IMR-90 (cell line): ENCODE results near the gene SEMA6A. TPM values are rescaled to one million over a fixed set of nuclear protein-coding genes. Genes with fewer than 3 reads are reported as not detected.

ENCODE experiments used
- ATAC-seq: fragments of 200-7000 bp; cut with Tn5 transposase; 2 replicates; pipeline ENCODE4 v1.9.1; 2020; ENCODE audit warnings: low read depth, mild to moderate bottlenecking, moderate library complexity
- BruUV-seq: library from RNA; stranded (reverse); fragments of 400-500 nt; replicated peaks from 2 replicates; lab custom pipeline; 2021; lab: Mats Ljungman, UMichigan
- CTCF ChIA-PET: fragments of 300-600 bp; formaldehyde crosslinking; extraction: SDS; loops from one replicate; lab custom pipeline; 2021; ENCODE audit warnings: antibody characterized with exemption; lab: Yijun Ruan, JAX
- POLR2A ChIA-PET: fragments of 300-600 bp; sonication (Branson Sonifier 250); formaldehyde crosslinking; loops from one replicate; lab custom pipeline; 2022; ENCODE audit warnings: antibody characterized with exemption; ENCODE audit not compliant: unreplicated experiment; lab: Charles Lee
- DNase-seq: peaks from one replicate; pipeline ENCODE4 v3.0.0; 2013
- H2AFZ ChIP-seq: replicated peaks from 2 replicates; pipeline ENCODE3; 2013; ENCODE audit warnings: low read length, mild to moderate bottlenecking; ENCODE audit not compliant: poor library complexity
- H2AK5ac ChIP-seq: 2 replicates; pipeline ENCODE4 v1.6.1; 2013; ENCODE audit warnings: low read depth, low read length, inconsistent platforms
- H2AK9ac ChIP-seq: replicated peaks from 2 replicates; pipeline ENCODE3; 2013; ENCODE audit warnings: mild to moderate bottlenecking, low read depth, low read length, moderate library complexity; ENCODE audit not compliant: poor library complexity
- H2BK120ac ChIP-seq: 2 replicates; pipeline ENCODE4 v1.6.1; 2013; ENCODE audit warnings: low read depth, low read length, inconsistent platforms
- H2BK15ac ChIP-seq: 3 replicates; pipeline ENCODE4 v1.6.1; 2013; ENCODE audit warnings: low read depth, low read length, inconsistent platforms
- H2BK20ac ChIP-seq: 2 replicates; pipeline ENCODE4 v1.6.1; 2013; ENCODE audit warnings: low read depth, mild to moderate bottlenecking, inconsistent platforms, low read length, moderate library complexity
- H2BK5ac ChIP-seq: 2 replicates; pipeline ENCODE4 v1.6.1; 2013; ENCODE audit warnings: mild to moderate bottlenecking, low read depth, low read length, inconsistent platforms; ENCODE audit not compliant: poor library complexity, severe bottlenecking
- H3K14ac ChIP-seq: replicated peaks from 2 replicates; pipeline ENCODE4 v1.6.1; 2013; ENCODE audit warnings: low read depth, low read length, inconsistent platforms
- H3K18ac ChIP-seq: 2 replicates; pipeline ENCODE4 v1.6.1; 2013; ENCODE audit warnings: low read depth, low read length, control low read depth
- H3K23ac ChIP-seq: 2 replicates; pipeline ENCODE4 v1.6.1; 2013; ENCODE audit warnings: low read depth, low read length, inconsistent platforms
- H3K27ac ChIP-seq: 2 replicates; pipeline ENCODE4 v1.5.1; 2013; ENCODE audit warnings: mild to moderate bottlenecking, control low read depth, low read length; ENCODE audit not compliant: insufficient read depth
- H3K27me3 ChIP-seq: 2 replicates; pipeline ENCODE4 v1.6.1; 2013; ENCODE audit warnings: low read length; ENCODE audit not compliant: control insufficient read depth, insufficient read depth
- H3K36me3 ChIP-seq: 2 replicates; pipeline ENCODE4 v1.6.1; 2013; ENCODE audit warnings: low read length, mixed read lengths; ENCODE audit not compliant: control insufficient read depth, insufficient read depth
- H3K4ac ChIP-seq: 2 replicates; pipeline ENCODE4 v1.6.1; 2013; ENCODE audit warnings: low read depth, low read length, inconsistent platforms
- H3K4me1 ChIP-seq: 2 replicates; pipeline ENCODE4 v1.6.1; 2013; ENCODE audit warnings: low read length, mixed read lengths; ENCODE audit not compliant: control insufficient read depth, insufficient read depth
- H3K4me2 ChIP-seq: 2 replicates; pipeline ENCODE4 v1.6.1; 2013; ENCODE audit warnings: low read depth, mild to moderate bottlenecking, control low read depth, low read length, moderate library complexity
- H3K4me3 ChIP-seq: 2 replicates; pipeline ENCODE4 v1.5.1; 2013; ENCODE audit warnings: low read depth, mild to moderate bottlenecking, control low read depth, low read length, moderate library complexity; ENCODE audit not compliant: insufficient read depth
- H3K56ac ChIP-seq: 2 replicates; pipeline ENCODE4 v1.6.1; 2013; ENCODE audit warnings: low read length, inconsistent platforms; ENCODE audit not compliant: insufficient read depth; ENCODE audit errors: extremely low read depth
- H3K79me1 ChIP-seq, 2 experiments: 2 replicates each; pipeline ENCODE4 v1.6.1; 2013; ENCODE audit warnings: low read length in 2 of 2, inconsistent platforms in 1 of 2, low read depth in 1 of 2
- H3K9ac ChIP-seq: 2 replicates; pipeline ENCODE4 v1.6.1; 2013; ENCODE audit warnings: low read depth, low read length, control low read depth
- H3K9me1 ChIP-seq: 2 replicates; pipeline ENCODE4 v1.6.1; 2013; ENCODE audit warnings: low read length, inconsistent platforms; ENCODE audit not compliant: insufficient read depth
- H3K9me3 ChIP-seq: 2 replicates; pipeline ENCODE4 v1.6.1; 2013; ENCODE audit warnings: low read length; ENCODE audit not compliant: control insufficient read depth, insufficient read depth
- H4K20me1 ChIP-seq: 2 replicates; pipeline ENCODE4 v1.6.1; 2013; ENCODE audit warnings: low read length, inconsistent platforms; ENCODE audit not compliant: insufficient read depth
- H4K5ac ChIP-seq: 2 replicates; pipeline ENCODE4 v1.6.1; 2013; ENCODE audit warnings: mild to moderate bottlenecking, low read depth, low read length, control low read depth
- H4K8ac ChIP-seq, 2 experiments: 2 replicates each; pipeline ENCODE4 v1.6.1; 2013; ENCODE audit warnings: low read depth in 2 of 2, low read length in 2 of 2, control low read depth in 1 of 2, inconsistent platforms in 1 of 2
- H4K91ac ChIP-seq: 2 replicates; pipeline ENCODE4 v1.6.1; 2013; ENCODE audit warnings: low read depth, low read length, inconsistent platforms; ENCODE audit not compliant: insufficient read depth
- BHLHE40 ChIP-seq: fragments of 150-350 bp; IDR thresholded peaks from 2 replicates; pipeline ENCODE4 v1.6.1; 2016; ENCODE audit warnings: mild to moderate bottlenecking, low read depth, low read length
- CEBPB ChIP-seq: IDR thresholded peaks from 2 replicates; pipeline ENCODE4 v1.6.1; 2012; ENCODE audit warnings: low read depth, low read length, improper control_type of control experiment
- CHD1 ChIP-seq: IDR thresholded peaks from 2 replicates; pipeline ENCODE4 v1.6.1; 2012; ENCODE audit warnings: low read depth, low read length, improper control_type of control experiment
- FOS ChIP-seq: fragments of 150-350 bp; IDR thresholded peaks from 2 replicates; pipeline ENCODE4 v1.6.1; 2016; ENCODE audit warnings: low read depth, low read length
- MAFK ChIP-seq: IDR thresholded peaks from 2 replicates; pipeline ENCODE4 v1.6.1; 2012; ENCODE audit warnings: low read depth, low read length, improper control_type of control experiment
- MAZ ChIP-seq: IDR thresholded peaks from 2 replicates; pipeline ENCODE4 v1.6.1; 2012; ENCODE audit warnings: low read depth, mild to moderate bottlenecking, low read length, improper control_type of control experiment, moderate library complexity, borderline replicate concordance
- MXI1 ChIP-seq: IDR thresholded peaks from 2 replicates; pipeline ENCODE4 v1.6.1; 2012; ENCODE audit warnings: low read depth, mild to moderate bottlenecking, low read length, moderate library complexity, borderline replicate concordance
- NFE2L2 ChIP-seq: fragments of 150-350 bp; IDR thresholded peaks from 2 replicates; pipeline ENCODE4 v1.6.1; 2016; ENCODE audit warnings: low read depth, mild to moderate bottlenecking, low read length
- POLR2A ChIP-seq: IDR thresholded peaks from 2 replicates; pipeline ENCODE4 v1.6.1; 2012; ENCODE audit warnings: mild to moderate bottlenecking, low read depth, low read length
- RAD21 ChIP-seq: IDR thresholded peaks from 2 replicates; pipeline ENCODE4 v1.6.1; 2012; ENCODE audit warnings: low read length, improper control_type of control experiment
- RCOR1 ChIP-seq: IDR thresholded peaks from 2 replicates; pipeline ENCODE4 v1.6.1; 2012; ENCODE audit warnings: mild to moderate bottlenecking, low read length, improper control_type of control experiment; ENCODE audit not compliant: insufficient replicate concordance
- RFX5 ChIP-seq: IDR thresholded peaks from 2 replicates; pipeline ENCODE4 v1.8.0; 2012; ENCODE audit warnings: low read depth, mild to moderate bottlenecking, low read length, moderate library complexity
- SMC3 ChIP-seq: fragments of 150-350 bp; IDR thresholded peaks from 2 replicates; pipeline ENCODE4 v1.6.1; 2016; ENCODE audit warnings: low read depth, mild to moderate bottlenecking, antibody characterized with exemption, low read length, moderate library complexity
- WGBS, 2 experiments: methylation state at CpG; one replicate each; pipeline versions ENCODE4 v1.1.5 to v1.1.7; 2013; ENCODE audit warnings: missing lambda C conversion rate in 2 of 2; ENCODE audit not compliant: insufficient read length in 1 of 2; ENCODE audit errors: extremely low coverage in 2 of 2; 5-methylcytosine and 5-hydroxymethylcytosine counted together
- dilution Hi-C: fragments of 300-500 bp; cut with HindIII; formaldehyde crosslinking; loops from one replicate; pipeline ENCODE4 v1.14.3; 2018; ENCODE audit warnings: low sequenced_read_pairs; ENCODE audit not compliant: unreplicated experiment
- in situ Hi-C: fragments of 300-500 bp; cut with MboI; formaldehyde crosslinking; loops from 3 replicates; pipeline ENCODE4 v1.14.3; 2019; ENCODE audit warnings: low sequenced_read_pairs, inconsistent platforms, mixed read lengths
- intact Hi-C: fragments of 100-400 bp; cut with micrococcal nuclease; formaldehyde crosslinking; loops from 2 replicates; pipeline ENCODE4 v1.10.0; 2022
- polyA plus RNA-seq, 3 experiments: library from polyadenylated mRNA; depleted of rRNA; stranded (reverse); fragments of >200 nt; gene quantifications; 2 replicates each; pipeline ENCODE4 v1.2.3, GENCODE V29; 2012; ENCODE audit warnings: low replicate concordance in 1 of 3
- total RNA-seq: library from RNA; depleted of rRNA; stranded (reverse); fragments of >200 nt; gene quantifications from 2 replicates; pipeline ENCODE4 v1.2.3, GENCODE V29; 2012
- TF ChIP-seq, protein P1 (sequence below): conservative IDR thresholded peaks from 2 replicates; pipeline ENCODE4 v1.5.1; 2012; ENCODE audit warnings: mild to moderate bottlenecking, low read depth, low read length, improper control_type of control experiment
- TF ChIP-seq, protein P2 (sequence below): fragments of 150-350 bp; IDR thresholded peaks from 2 replicates; pipeline ENCODE4 v1.6.1; 2017; ENCODE audit warnings: mild to moderate bottlenecking, antibody characterized with exemption, low read length, low read depth
- TF ChIP-seq, protein P3 (sequence below): fragments of 150-350 bp; IDR thresholded peaks from 2 replicates; pipeline ENCODE4 v1.6.1; 2016; ENCODE audit warnings: low read depth, mild to moderate bottlenecking, low read length, moderate library complexity, borderline replicate concordance

The SEMA6A gene
- total and polyA plus RNA-seq, 2 of the 4 experiments (the other 2 are of a cell fraction): 0.27 to 0.36 TPM

DNA sequence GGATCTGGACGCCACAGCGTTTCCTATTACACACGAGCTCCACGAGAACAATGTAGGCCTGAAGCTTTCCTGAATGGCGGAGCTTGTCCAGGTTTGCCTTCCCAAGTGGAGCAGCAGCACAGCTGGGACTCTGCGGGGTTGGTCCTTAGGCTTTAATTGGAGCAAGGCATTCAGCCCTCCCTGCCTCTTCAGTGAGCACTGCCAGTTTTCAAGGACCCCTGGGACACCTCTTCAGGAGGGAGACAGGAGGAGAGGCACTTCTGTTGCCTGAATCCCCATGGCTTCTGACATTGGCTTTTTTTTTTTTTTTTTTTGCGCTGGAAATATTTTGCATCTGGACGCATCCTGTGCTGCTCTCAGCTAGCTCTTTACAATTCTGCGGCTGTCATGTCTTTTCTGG, 179.4 kb downstream of the SEMA6A start:
- dilution Hi-C loops: no loop called here
- DNase-seq (no peak), ATAC-seq (no peak)
- H4K5ac ChIP-seq: no peak overlapping the region
- TF ChIP-seq POLR2A (no peak), RCOR1 (no peak), RAD21 (no peak), MXI1 (no peak), BHLHE40 (no peak), RFX5 (no peak), FOS (no peak), MAZ (no peak), CHD1 (no peak), MAFK (no peak), CEBPB (no peak), SMC3 (no peak), NFE2L2 (no peak)
- TF ChIP-seq, protein P1, sequence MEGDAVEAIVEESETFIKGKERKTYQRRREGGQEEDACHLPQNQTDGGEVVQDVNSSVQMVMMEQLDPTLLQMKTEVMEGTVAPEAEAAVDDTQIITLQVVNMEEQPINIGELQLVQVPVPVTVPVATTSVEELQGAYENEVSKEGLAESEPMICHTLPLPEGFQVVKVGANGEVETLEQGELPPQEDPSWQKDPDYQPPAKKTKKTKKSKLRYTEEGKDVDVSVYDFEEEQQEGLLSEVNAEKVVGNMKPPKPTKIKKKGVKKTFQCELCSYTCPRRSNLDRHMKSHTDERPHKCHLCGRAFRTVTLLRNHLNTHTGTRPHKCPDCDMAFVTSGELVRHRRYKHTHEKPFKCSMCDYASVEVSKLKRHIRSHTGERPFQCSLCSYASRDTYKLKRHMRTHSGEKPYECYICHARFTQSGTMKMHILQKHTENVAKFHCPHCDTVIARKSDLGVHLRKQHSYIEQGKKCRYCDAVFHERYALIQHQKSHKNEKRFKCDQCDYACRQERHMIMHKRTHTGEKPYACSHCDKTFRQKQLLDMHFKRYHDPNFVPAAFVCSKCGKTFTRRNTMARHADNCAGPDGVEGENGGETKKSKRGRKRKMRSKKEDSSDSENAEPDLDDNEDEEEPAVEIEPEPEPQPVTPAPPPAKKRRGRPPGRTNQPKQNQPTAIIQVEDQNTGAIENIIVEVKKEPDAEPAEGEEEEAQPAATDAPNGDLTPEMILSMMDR: no peak
- TF ChIP-seq, protein P2, sequence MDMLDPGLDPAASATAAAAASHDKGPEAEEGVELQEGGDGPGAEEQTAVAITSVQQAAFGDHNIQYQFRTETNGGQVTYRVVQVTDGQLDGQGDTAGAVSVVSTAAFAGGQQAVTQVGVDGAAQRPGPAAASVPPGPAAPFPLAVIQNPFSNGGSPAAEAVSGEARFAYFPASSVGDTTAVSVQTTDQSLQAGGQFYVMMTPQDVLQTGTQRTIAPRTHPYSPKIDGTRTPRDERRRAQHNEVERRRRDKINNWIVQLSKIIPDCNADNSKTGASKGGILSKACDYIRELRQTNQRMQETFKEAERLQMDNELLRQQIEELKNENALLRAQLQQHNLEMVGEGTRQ: no peak
- TF ChIP-seq, protein P3, sequence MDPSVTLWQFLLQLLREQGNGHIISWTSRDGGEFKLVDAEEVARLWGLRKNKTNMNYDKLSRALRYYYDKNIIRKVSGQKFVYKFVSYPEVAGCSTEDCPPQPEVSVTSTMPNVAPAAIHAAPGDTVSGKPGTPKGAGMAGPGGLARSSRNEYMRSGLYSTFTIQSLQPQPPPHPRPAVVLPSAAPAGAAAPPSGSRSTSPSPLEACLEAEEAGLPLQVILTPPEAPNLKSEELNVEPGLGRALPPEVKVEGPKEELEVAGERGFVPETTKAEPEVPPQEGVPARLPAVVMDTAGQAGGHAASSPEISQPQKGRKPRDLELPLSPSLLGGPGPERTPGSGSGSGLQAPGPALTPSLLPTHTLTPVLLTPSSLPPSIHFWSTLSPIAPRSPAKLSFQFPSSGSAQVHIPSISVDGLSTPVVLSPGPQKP: no peak
- ChIA-PET CTCF (no interaction called here), POLR2A (interaction anchor here (0.6 to 1.7 kb wide), 2 partner anchors 9 kb away, joined by 5 to 12 read pairs; no protein-coding TSS in a partner anchor)
- no peak overlapping the region for H3K56ac ChIP-seq
- H4K91ac ChIP-seq: no peak overlapping the region
- H3K36me3 ChIP-seq: no peaks in the 10 kb centered on the region
- in situ Hi-C loops: no loop called here
- H3K4me1 ChIP-seq: no peaks in the 10 kb centered on the region
- no peak overlapping the region for H2AK9ac ChIP-seq
- peak overlapping the region; percentile 8 for H2AFZ ChIP-seq
- H3K14ac ChIP-seq: no peak overlapping the region
- H3K9me1 ChIP-seq: no peaks in the 10 kb centered on the region
- H3K9ac ChIP-seq: no peak overlapping the region
- intact Hi-C loops: no loop called here
- H4K8ac ChIP-seq: no peak overlapping the region
- no peak overlapping the region for H2AK5ac ChIP-seq
- H3K27me3 ChIP-seq: no peaks in the 10 kb centered on the region
- H2BK5ac ChIP-seq: no peak overlapping the region
- no peak overlapping the region for H3K23ac ChIP-seq
- no peaks in the 10 kb centered on the region for H3K9me3 ChIP-seq
- H3K4me2 ChIP-seq: no peak overlapping the region
- H4K20me1 ChIP-seq: no peaks in the 10 kb centered on the region
- no TSS peak for BruUV-seq
- no peak overlapping the region for H3K4me3 ChIP-seq
- H2BK120ac ChIP-seq: no peak overlapping the region
- H2BK15ac ChIP-seq: no peak overlapping the region
- no peak overlapping the region for H3K4ac ChIP-seq
- no peak overlapping the region for H3K18ac ChIP-seq
- no peak overlapping the region for H3K27ac ChIP-seq
- no peak overlapping the region for H2BK20ac ChIP-seq
- 60% methylated on average over 5 of the region's 9 CpGs; no CpG with 5 or more reads in 1 of the 2 experiments for WGBS, 2 experiments
- H3K79me1 ChIP-seq: no peaks in the 10 kb centered on the region
